Measurements from ENCODE around the gene CLCN7. TPM values are rescaled to one million over a fixed set of nuclear protein-coding genes. Genes with fewer than 3 reads are reported as not detected.

The CLCN7 gene
- total and polyA plus RNA-seq, 2 of the 13 experiments (the other 11 are each of a cell fraction or from before 2014, with no cell fraction given), result 24.6 to 25.1 TPM

DNA sequence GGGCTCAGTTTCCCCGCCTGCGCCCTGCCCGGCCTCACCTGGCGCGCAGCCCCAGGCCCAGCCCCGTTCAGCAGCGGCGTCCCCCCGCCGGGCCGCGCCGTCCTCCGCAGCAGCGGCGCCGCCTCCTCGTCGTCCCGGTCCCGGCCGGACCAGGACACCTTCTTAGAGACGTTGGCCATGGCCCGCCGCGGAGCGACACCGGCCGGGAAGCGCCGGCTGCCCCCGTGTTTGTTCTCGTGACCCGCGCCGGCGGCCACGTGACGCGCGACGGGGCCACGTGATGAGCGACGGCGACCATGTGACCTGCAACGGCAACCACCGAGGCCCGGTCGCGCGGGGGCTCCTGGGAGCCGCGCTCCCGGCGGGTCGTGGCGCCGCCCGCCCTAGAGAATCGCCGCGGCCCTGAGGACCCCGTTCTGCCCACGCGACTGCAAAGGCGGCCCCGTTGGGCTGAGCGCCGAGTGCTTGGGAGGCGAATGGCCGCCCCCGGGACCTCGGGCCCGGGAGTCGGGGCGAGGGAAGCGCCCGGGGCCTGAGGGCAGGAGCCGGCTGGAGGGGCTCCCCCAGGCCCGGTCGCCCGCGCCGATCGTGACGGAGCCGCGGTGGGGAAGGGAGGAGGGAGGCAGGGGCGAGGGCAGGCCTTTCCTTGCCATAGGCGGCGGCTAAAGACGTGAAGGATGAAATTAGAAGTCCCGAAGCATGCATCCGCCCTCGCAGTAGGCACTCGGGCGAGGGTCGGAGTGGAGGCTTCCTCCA, at the start of gene CLCN7 (continued):
- TF ChIP-seq, protein P1, sequence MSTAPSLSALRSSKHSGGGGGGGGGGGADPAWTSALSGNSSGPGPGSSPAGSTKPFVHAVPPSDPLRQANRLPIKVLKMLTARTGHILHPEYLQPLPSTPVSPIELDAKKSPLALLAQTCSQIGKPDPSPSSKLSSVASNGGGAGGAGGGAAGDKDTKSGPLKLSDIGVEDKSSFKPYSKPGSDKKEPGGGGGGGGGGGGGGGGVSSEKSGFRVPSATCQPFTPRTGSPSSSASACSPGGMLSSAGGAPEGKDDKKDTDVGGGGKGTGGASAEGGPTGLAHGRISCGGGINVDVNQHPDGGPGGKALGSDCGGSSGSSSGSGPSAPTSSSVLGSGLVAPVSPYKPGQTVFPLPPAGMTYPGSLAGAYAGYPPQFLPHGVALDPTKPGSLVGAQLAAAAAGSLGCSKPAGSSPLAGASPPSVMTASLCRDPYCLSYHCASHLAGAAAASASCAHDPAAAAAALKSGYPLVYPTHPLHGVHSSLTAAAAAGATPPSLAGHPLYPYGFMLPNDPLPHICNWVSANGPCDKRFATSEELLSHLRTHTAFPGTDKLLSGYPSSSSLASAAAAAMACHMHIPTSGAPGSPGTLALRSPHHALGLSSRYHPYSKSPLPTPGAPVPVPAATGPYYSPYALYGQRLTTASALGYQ (CRISPR knock-in tag; IDR thresholded peaks at IDR 0.05), result no peak; the same call in 1 of the 2 replicates
- TF ChIP-seq ZNF556 (CRISPR knock-in tag; IDR thresholded peaks at IDR 0.05; ENCODE audit: borderline replicate concordance), result peak; percentile 77; the same call in 1 of the 2 replicates
- TF ChIP-seq, protein P2, sequence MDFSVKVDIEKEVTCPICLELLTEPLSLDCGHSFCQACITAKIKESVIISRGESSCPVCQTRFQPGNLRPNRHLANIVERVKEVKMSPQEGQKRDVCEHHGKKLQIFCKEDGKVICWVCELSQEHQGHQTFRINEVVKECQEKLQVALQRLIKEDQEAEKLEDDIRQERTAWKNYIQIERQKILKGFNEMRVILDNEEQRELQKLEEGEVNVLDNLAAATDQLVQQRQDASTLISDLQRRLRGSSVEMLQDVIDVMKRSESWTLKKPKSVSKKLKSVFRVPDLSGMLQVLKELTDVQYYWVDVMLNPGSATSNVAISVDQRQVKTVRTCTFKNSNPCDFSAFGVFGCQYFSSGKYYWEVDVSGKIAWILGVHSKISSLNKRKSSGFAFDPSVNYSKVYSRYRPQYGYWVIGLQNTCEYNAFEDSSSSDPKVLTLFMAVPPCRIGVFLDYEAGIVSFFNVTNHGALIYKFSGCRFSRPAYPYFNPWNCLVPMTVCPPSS (IDR thresholded peaks at IDR 0.05), result no peak
- 0 out of 2 replicates have a peak, but pooled peaks have one; percentile 11 for TF ChIP-seq KDM6A (CRISPR knock-in tag; IDR thresholded peaks at IDR 0.05; ENCODE audit: low read depth)
- TF ChIP-seq, protein P3, sequence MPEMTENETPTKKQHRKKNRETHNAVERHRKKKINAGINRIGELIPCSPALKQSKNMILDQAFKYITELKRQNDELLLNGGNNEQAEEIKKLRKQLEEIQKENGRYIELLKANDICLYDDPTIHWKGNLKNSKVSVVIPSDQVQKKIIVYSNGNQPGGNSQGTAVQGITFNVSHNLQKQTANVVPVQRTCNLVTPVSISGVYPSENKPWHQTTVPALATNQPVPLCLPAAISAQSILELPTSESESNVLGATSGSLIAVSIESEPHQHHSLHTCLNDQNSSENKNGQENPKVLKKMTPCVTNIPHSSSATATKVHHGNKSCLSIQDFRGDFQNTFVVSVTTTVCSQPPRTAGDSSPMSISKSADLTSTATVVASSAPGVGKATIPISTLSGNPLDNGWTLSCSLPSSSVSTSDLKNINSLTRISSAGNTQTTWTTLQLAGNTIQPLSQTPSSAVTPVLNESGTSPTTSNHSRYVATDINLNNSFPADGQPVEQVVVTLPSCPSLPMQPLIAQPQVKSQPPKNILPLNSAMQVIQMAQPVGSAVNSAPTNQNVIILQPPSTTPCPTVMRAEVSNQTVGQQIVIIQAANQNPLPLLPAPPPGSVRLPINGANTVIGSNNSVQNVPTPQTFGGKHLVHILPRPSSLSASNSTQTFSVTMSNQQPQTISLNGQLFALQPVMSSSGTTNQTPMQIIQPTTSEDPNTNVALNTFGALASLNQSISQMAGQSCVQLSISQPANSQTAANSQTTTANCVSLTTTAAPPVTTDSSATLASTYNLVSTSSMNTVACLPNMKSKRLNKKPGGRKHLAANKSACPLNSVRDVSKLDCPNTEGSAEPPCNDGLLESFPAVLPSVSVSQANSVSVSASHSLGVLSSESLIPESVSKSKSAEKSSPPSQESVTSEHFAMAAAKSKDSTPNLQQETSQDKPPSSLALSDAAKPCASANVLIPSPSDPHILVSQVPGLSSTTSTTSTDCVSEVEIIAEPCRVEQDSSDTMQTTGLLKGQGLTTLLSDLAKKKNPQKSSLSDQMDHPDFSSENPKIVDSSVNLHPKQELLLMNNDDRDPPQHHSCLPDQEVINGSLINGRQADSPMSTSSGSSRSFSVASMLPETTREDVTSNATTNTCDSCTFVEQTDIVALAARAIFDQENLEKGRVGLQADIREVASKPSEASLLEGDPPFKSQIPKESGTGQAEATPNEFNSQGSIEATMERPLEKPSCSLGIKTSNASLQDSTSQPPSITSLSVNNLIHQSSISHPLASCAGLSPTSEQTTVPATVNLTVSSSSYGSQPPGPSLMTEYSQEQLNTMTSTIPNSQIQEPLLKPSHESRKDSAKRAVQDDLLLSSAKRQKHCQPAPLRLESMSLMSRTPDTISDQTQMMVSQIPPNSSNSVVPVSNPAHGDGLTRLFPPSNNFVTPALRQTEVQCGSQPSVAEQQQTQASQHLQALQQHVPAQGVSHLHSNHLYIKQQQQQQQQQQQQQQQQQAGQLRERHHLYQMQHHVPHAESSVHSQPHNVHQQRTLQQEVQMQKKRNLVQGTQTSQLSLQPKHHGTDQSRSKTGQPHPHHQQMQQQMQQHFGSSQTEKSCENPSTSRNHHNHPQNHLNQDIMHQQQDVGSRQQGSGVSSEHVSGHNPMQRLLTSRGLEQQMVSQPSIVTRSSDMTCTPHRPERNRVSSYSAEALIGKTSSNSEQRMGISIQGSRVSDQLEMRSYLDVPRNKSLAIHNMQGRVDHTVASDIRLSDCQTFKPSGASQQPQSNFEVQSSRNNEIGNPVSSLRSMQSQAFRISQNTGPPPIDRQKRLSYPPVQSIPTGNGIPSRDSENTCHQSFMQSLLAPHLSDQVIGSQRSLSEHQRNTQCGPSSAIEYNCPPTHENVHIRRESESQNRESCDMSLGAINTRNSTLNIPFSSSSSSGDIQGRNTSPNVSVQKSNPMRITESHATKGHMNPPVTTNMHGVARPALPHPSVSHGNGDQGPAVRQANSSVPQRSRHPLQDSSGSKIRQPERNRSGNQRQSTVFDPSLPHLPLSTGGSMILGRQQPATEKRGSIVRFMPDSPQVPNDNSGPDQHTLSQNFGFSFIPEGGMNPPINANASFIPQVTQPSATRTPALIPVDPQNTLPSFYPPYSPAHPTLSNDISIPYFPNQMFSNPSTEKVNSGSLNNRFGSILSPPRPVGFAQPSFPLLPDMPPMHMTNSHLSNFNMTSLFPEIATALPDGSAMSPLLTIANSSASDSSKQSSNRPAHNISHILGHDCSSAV (CRISPR knock-in tag; IDR thresholded peaks at IDR 0.05; ENCODE audit: borderline replicate concordance), result no peak
- peak; percentile 95 for TF ChIP-seq YEATS4 (CRISPR knock-in tag; IDR thresholded peaks at IDR 0.05; ENCODE audit: borderline replicate concordance)
- no peak for TF ChIP-seq JARID2 (CRISPR knock-in tag; IDR thresholded peaks at IDR 0.05; ENCODE audit: insufficient replicate concordance)
- TF ChIP-seq, protein P4, sequence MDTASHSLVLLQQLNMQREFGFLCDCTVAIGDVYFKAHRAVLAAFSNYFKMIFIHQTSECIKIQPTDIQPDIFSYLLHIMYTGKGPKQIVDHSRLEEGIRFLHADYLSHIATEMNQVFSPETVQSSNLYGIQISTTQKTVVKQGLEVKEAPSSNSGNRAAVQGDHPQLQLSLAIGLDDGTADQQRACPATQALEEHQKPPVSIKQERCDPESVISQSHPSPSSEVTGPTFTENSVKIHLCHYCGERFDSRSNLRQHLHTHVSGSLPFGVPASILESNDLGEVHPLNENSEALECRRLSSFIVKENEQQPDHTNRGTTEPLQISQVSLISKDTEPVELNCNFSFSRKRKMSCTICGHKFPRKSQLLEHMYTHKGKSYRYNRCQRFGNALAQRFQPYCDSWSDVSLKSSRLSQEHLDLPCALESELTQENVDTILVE (CRISPR knock-in tag; IDR thresholded peaks at IDR 0.05), result peak; percentile 89; the same call in 1 of the 2 replicates
- TF ChIP-seq ZNF343 (CRISPR knock-in tag; IDR thresholded peaks at IDR 0.05), result peak; percentile 92; the same call in 1 of the 2 replicates
- TF ChIP-seq SAFB2 (CRISPR knock-in tag; IDR thresholded peaks at IDR 0.05; ENCODE audit: borderline replicate concordance, low read depth), result peak; percentile 98
- 0 out of 4 replicates have a peak, but pooled peaks of 1 of the 2 experiments have one; percentile 24 for TF ChIP-seq EP300 (IDR thresholded peaks at IDR 0.05; ENCODE audit: low read depth in 2 of 2, low read length in 2 of 2)
- peak; percentile 78 for TF ChIP-seq EP300 (CRISPR knock-in tag; IDR thresholded peaks at IDR 0.05; ENCODE audit: borderline replicate concordance)
- no peak for TF ChIP-seq SP2 (CRISPR knock-in tag; IDR thresholded peaks at IDR 0.05)
- peak; percentile 98 for TF ChIP-seq SPEN (CRISPR knock-in tag; IDR thresholded peaks at IDR 0.05; ENCODE audit: low read depth)
